ENCODE data around the gene HIP1.

GRCh38 chr7:75771224-75771623 lies 32.5 kb upstream of the HIP1 start:
- TF ChIP-seq CTCF (IDR thresholded peaks at IDR 0.05) = no peak
- TF ChIP-seq ZFX (IDR thresholded peaks at IDR 0.05; ENCODE audit: borderline replicate concordance) = no peak
